ENCODE data around the gene ARHGAP25.

DNA sequence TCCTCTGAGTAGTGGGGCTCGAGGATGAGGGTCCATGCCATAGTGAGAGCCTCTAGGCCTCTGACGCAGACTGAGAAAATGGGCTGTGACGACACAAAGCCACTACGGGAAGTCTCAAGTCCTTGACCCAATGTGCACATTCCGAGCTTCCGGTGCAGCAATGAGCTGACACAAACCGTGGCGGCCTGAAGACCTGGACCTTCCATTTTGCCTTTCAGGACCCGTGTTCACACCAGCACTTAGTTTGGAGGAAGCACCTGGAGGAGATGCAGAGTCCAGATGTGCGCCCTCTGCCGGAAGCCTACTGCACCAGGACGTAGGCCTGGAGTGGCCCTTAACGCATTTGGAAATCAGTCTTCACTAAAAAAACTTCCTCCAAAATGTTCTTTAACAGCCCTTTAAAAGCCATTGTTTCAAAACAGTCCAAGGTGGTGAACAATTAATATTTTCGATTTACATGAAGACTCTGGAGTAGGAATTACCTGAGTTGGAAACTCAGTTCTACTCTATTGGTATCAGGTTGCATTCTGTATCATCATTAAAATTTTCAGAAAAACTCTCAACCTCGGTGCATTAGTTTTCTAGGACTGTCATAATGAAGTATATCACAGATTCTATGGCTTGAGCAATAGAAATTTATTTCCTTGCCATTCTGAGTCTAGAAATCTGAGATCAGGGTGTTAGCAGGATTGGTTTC lies 102.7 kb downstream of the ARHGAP25 start:
- TF ChIP-seq CTCF (IDR thresholded peaks at IDR 0.05; ENCODE audit: extremely low read depth in 1 of 2, insufficient read depth in 1 of 2, low read depth in 1 of 2, low read length in 2 of 2) = peak; percentile 60 to 69
- TF ChIP-seq, protein P1, sequence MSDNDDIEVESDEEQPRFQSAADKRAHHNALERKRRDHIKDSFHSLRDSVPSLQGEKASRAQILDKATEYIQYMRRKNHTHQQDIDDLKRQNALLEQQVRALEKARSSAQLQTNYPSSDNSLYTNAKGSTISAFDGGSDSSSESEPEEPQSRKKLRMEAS (IDR thresholded peaks at IDR 0.05; ENCODE audit: insufficient read depth, insufficient read length) = no peak
- TF ChIP-seq EZH2 (IDR thresholded peaks at IDR 0.05; ENCODE audit: borderline replicate concordance, low read depth, low read length, severe bottlenecking) = no peak

Data from endothelial cell of umbilical vein (primary cell).